GM12865 (cell line): ENCODE data around the gene LASP1NB.
A peak's percentile ranks its signal among the peaks of the same experiment; 100 is the strongest.
"Not testable (repeated sequence)": the region's sequence is repeated elsewhere in the genome, so short reads cannot be mapped to it uniquely, and the experiment has no call there.

ENCODE experiments used
- DNase-seq: peaks from one replicate; pipeline ENCODE4 v3.0.0; 2010; ENCODE audit warnings: low read depth
- H3K4me3 ChIP-seq: 2 replicates; pipeline ENCODE4 v1.5.1; 2011; ENCODE audit warnings: mild to moderate bottlenecking, low read depth, low read length, control low read depth
- TF ChIP-seq, protein P1 (sequence below): IDR thresholded peaks from 2 replicates; pipeline ENCODE4 v1.5.1; 2011; ENCODE audit warnings: low read length, control low read depth, low read depth, inconsistent platforms; ENCODE audit not compliant: insufficient read depth; ENCODE audit errors: missing control alignments

The LASP1NB gene

DNA sequence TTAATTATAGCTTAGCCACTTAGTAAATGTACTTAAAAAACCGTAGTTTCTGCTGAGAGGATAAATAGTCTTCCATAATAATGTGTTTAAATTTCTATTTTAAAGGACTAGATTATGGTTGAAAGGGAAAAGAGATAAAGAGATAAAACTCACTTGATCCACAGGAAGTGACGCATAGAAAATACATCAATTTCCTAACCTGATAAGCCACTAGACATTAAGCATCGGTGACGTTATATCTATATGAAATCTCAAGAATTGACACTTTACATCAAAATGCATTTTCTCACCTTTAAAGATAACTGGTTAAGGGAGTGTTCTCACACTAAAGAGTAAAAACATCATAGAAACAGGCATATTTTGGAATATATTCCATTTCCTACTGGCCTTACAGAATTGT lies 36.0 kb downstream of the LASP1NB start:
- TF ChIP-seq, protein P1, sequence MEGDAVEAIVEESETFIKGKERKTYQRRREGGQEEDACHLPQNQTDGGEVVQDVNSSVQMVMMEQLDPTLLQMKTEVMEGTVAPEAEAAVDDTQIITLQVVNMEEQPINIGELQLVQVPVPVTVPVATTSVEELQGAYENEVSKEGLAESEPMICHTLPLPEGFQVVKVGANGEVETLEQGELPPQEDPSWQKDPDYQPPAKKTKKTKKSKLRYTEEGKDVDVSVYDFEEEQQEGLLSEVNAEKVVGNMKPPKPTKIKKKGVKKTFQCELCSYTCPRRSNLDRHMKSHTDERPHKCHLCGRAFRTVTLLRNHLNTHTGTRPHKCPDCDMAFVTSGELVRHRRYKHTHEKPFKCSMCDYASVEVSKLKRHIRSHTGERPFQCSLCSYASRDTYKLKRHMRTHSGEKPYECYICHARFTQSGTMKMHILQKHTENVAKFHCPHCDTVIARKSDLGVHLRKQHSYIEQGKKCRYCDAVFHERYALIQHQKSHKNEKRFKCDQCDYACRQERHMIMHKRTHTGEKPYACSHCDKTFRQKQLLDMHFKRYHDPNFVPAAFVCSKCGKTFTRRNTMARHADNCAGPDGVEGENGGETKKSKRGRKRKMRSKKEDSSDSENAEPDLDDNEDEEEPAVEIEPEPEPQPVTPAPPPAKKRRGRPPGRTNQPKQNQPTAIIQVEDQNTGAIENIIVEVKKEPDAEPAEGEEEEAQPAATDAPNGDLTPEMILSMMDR = no peak

DNA sequence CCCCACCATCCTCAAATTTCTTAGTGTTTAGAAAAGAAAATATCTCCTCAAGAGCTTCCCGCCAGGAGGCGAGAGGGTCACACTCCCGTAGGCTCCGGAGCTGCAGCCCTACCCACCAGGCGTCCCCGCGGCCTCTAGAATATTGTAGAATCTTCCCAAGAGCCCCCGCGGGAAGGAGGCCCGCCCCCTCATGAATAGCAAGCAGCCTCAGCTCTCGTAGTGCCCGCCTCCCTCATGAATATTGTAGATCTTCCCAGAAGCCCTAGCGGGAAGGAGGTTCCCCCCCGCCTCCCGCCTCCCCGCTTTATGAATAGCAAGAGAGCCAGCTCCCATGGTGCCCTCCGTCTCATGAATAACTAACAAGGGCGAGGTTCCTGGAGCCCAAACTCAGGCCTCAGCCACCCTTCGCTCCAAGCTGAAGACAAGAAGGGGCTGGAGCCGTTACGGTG lies 41.9 kb downstream of the LASP1NB start, which contains the start of gene FBXO47:
Gene FBXO47 (minus strand): TSS at position 114 of the 449 bp plus-strand sequence. CDS start 4,378 bp downstream, outside the sequence.
- TF ChIP-seq, protein P1 = no peak
- peak; percentile 64 for DNase-seq
- no peak within 1 kb of the TSS for H3K4me3 ChIP-seq

More for the DNA sequence above, 36.0 kb downstream of the LASP1NB start:
- no peak overlapping the region for H3K4me3 ChIP-seq
- no peak for DNase-seq

DNA sequence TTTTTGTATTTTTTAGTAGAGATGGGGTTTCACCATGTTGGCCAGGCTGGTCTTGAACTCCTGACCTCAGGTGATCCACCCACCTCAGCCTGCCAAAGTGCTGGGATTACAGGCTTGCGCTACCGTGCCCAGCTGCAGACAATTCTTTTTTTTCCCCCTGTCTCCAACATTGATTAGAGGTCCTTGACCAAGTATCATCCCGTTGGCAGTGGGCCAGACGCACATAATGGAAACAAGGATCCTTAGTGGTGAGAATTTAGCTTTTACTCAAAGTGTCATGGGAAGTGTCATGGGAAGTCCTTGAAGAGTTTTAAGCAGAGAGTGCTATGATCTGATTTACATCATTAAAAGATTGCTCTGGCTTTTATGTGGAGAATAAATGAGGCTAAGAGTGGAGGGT lies 43.9 kb downstream of the LASP1NB start:
- no peak overlapping the region for H3K4me3 ChIP-seq
- TF ChIP-seq, protein P1 = no peak
- no peak for DNase-seq

DNA sequence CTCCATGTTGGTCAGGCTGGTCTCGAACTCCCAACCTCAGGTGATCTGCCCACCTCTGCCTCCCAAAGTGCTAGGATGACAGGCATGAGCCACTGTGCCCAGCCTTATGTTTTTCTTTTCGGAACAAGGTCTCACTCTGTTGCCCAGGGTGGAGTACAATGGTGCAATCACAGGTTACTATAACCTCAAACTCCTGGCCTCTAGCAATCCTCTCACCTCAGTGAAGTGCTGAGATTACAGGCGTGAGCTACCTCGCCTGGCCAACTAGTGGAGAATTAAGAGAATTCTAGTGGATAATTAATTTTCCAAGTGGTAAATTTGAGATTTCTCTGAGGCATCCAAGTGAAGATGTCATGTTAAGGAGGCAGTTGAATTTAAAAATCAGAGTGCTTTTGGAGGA lies 44.7 kb downstream of the LASP1NB start:
- H3K4me3 ChIP-seq = no peak overlapping the region
- TF ChIP-seq, protein P1 = no peak
- DNase-seq = no peak

DNA sequence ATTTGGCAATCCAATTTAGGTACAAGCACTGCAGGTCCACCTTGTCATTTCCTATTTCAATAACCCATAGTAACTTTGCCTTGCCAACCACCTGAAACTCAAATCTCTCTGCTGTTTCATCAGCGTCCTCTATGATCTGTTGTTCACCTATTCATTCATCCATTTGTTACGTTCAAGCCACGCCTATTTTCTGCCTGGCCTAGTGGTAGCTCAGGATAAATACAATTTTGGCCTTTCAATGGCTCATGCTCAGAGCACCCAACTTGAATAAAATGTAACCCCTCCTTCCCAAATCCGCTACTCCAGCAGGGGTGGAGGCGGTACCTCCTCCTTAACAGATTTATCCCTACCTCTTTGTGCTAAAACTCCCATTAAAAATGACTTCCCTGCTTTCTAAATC lies 45.4 kb downstream of the LASP1NB start:
- DNase-seq = no peak
- no peak overlapping the region for H3K4me3 ChIP-seq
- TF ChIP-seq, protein P1 = no peak

DNA sequence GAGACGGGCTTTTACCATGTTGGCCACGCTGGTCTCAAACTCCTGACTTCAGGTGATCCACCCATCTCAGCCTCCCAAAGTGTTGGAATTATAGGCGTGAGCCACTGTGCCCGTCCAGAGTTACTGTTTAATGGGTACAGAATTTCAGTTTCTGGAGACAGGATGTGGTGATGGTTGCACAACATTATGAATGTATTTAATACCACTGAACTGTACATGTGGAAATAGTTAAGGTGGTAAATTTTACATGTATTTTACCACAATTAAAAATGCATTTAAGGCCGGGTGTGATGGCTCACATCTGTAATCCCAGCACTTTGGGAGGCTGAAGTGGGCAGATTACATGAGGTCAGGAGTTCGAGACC lies 50.8 kb downstream of the LASP1NB start:
- not testable (repeated sequence) for H3K4me3 ChIP-seq, DNase-seq

DNA sequence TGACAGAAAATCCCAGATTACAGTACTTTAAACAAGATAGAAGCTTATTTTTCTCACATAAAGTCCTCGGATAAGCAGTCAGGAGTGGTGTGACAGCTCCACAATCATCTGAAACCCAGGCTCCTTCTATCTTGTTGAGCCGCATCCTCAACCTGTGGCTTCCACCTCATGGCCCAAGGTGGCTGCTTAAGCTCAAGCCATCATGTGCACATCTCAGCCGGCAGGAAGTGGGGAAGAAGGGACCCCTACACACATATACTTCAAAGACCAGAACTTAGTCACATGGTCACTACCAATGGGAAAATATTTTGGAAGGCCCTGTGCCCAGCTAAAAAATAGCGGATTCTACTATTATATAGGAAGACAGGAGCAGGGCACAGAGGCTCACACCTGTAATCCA lies 52.8 kb downstream of the LASP1NB start:
- TF ChIP-seq, protein P1 = no peak

More for the DNA sequence above, 52.8 kb downstream of the LASP1NB start:
- H3K4me3 ChIP-seq = no peak overlapping the region
- DNase-seq = no peak
